Activated CD4-positive, alpha-beta T cell treated with anti-CD3 and anti-CD28 coated beads for 4 hours (primary cell): ENCODE data around the gene EHD3.
A peak's percentile ranks its signal among the peaks of the same experiment; 100 is the strongest.

Experiments
- DNase-seq, 2 donors: peaks; one replicate each; pipeline ENCODE4 v3.0.0-alpha.2; 2020

Gene EHD3

GRCh38 chr2:31233741-31234682, at the start of gene EHD3:
EHD3 (plus strand) TSS chr2:31234152; CDS start chr2:31234622, 470 bp downstream.
- peak; percentile 66 to 69 for DNase-seq

GRCh38 chr2:31187166-31187565, 46.8 kb upstream of the EHD3 start:
- no peak for DNase-seq

- DNase-seq, result no peak
Observed at GRCh38 chr2:31188131-31188530, 45.8 kb upstream of the EHD3 start.

- DNase-seq, result no peak
Observed at GRCh38 chr2:31189141-31189540, 44.8 kb upstream of the EHD3 start.

- DNase-seq, result no peak
Observed at GRCh38 chr2:31190188-31190587, 43.8 kb upstream of the EHD3 start.

GRCh38 chr2:31191931-31192330, 42.0 kb upstream of the EHD3 start:
- DNase-seq, result no peak

GRCh38 chr2:31192396-31192795, 41.6 kb upstream of the EHD3 start:
- no peak for DNase-seq

GRCh38 chr2:31192851-31193392, 41.0 kb upstream of the EHD3 start:
- DNase-seq, result no peak

- DNase-seq, result no peak
Observed at GRCh38 chr2:31193806-31194205, 40.1 kb upstream of the EHD3 start.

- DNase-seq, result no peak
Observed at GRCh38 chr2:31196622-31197021, 37.3 kb upstream of the EHD3 start.

GRCh38 chr2:31197166-31197565, 36.8 kb upstream of the EHD3 start:
- DNase-seq, result no peak

- no peak for DNase-seq
Observed at GRCh38 chr2:31197669-31198068, 36.3 kb upstream of the EHD3 start.

GRCh38 chr2:31199206-31199605, 34.7 kb upstream of the EHD3 start:
- no peak for DNase-seq

- no peak for DNase-seq
Observed at GRCh38 chr2:31200972-31201371, 33.0 kb upstream of the EHD3 start.

- DNase-seq, result no peak
Observed at GRCh38 chr2:31202041-31202440, 31.9 kb upstream of the EHD3 start.

GRCh38 chr2:31202833-31203232, 31.1 kb upstream of the EHD3 start:
- no peak for DNase-seq

- no peak for DNase-seq
Observed at GRCh38 chr2:31203916-31204315, 30.0 kb upstream of the EHD3 start.

- DNase-seq, result no peak
Observed at GRCh38 chr2:31204783-31205182, 29.2 kb upstream of the EHD3 start.

GRCh38 chr2:31205186-31205585, 28.8 kb upstream of the EHD3 start:
- DNase-seq, result no peak

GRCh38 chr2:31205613-31206012, 28.3 kb upstream of the EHD3 start:
- no peak for DNase-seq

GRCh38 chr2:31207790-31208189, 26.2 kb upstream of the EHD3 start:
- no peak for DNase-seq

GRCh38 chr2:31208240-31208639, 25.7 kb upstream of the EHD3 start:
- DNase-seq, result no peak

- DNase-seq, result no peak
Observed at GRCh38 chr2:31212659-31213600, 21.0 kb upstream of the EHD3 start.
